DMS 273 treated with DMSO at 0.1 percent for 48 hours (cell line): ENCODE results near the gene TCEA3.

ENCODE experiments used
- DNase-seq: peaks from one replicate; lab custom pipeline; 2025; lab: John Stamatoyannopoulos, UW

Gene TCEA3

DNA sequence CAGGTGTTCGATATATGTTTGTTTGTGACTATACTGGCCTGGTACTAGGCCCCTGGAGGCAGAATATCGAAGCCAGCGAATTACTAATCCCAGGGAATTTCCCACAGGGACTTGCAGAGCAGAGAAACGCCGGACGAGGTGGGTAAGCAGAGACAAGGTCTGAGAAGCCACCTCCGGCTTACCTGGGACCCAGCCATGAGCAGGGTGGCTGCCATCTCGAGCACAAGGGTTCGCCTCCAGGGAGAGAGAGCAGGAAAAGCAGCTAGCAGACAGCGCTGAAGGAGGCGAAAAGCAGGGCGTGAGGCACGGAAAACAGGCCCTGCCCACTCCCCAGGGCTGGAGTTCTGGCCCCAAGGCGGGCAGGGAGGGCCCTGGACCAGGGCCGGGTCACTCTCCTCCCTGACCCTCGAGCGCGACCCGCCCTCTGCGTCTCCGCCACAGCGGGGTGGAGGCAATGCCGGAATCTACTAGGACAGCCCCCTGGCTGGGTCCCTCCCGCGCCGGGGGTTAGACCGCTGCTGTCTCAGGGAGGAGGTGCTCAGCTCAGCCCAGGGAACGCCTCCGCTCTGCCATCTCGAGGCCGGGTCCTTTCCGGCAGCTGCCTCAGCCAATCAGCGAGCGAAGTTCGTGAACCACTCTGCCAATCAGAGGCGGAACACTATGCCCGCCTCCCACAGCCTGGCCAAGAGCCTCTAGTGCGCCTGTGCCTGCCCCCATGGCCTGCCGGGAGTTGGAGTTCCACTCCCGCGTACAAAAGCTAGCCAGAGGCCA, 56.6 kb downstream of the TCEA3 start:
- DNase-seq: peak; percentile 97

DNA sequence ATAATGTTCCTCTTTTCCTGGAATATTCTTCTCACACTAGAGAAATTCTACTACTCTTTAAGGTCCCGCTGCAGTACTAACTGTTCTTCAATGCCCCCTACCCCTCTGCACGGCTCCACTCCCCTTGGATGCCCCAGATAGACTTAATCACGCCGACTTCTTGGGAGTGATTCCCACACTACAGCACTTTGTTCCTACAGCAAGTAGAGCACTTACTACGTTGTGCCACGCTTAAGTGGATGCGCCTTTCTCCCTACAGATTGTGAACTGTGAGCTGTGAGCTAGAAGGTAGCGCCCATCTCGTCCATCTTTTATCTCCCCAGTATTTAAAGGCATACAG, 57.1 kb downstream of the TCEA3 start:
- no peak for DNase-seq

DNA sequence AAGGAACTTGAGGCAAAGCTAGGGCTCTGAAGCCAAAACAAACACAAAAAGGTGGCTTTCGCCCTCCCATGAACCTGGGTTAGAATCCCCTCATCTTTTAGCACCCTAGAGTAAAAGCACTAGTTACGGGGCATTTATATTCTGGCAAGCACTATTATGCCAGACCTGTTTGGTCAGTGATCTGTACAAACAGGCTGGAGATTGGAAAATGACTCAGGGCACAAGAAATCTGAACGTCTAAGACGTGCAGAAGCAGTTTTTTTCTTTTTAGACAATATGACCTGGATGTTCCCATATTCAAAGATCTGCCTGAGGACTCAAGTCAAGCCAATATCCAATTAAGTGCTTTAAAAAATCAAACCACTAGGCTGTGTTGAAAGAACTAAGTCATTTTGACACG, 58.0 kb downstream of the TCEA3 start:
- DNase-seq: no peak

DNA sequence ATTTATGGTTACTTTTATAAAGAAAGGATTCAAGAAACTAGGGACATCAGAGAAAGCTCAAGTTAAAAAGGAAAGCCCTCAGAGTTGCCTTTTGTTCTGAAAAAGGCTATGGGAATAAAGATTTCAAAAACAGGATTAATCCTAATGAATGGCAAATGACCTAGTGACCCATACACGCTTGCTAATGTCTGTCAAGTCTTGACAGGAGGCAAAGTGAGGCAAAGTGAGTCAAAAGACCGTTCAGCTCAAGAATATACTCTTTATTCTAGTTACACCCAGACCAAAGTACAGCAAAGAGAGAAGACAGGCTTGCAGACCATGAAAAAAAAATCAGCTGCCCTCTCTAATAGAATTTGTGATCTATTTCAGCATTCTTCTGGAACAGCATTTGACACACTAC, 58.4 kb downstream of the TCEA3 start:
- DNase-seq: no peak

DNA sequence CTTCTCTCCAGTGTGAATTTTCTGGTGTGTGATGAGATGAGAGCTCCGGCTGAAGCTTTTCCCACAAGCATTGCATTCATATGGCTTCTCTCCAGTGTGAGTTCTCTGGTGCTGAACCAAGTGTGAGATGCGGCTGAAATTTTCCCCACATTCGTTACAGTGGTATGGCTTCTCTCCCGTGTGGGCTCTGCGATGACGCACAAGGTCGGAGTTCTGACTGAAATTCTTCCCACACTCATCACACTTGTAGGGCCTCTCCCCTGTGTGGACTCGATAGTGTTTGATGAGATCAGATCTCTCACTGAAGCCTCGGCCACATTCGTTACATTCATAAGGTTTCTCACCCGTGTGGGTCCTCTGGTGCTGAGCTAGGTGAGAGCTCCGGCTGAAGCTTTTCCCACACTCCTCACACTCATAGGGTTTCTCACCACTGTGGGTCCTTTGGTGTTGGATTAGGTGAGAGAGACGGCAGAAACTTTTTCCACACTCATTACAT, 62.3 kb downstream of the TCEA3 start:
- no peak for DNase-seq

DNA sequence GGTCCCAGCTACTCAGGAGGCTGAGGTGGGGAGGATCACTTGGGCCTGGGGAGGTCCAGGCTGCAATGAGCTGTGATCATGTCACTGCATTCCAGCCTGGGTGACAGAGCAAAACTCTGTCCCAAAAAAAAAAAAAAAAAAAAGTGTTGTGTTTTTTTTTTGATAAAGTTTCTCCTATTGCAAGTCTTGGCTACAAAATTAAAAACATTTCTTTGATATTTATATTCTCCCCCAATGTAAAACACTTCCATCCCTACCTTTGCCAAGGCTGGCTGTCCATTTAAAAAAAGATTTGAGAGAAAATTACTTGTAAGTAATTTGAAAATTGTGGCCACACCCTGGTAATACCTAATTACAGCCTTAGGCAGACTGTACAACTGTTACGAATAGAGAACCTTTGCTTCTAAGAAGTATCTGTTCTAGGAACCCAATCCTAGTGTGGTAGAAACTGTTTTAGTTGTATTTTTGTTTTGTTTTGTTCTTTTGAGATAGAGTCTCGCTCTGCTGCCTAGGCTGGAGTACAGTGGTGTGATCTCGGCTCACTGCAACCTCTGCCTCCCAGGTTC, 66.2 kb downstream of the TCEA3 start:
- no peak for DNase-seq

DNA sequence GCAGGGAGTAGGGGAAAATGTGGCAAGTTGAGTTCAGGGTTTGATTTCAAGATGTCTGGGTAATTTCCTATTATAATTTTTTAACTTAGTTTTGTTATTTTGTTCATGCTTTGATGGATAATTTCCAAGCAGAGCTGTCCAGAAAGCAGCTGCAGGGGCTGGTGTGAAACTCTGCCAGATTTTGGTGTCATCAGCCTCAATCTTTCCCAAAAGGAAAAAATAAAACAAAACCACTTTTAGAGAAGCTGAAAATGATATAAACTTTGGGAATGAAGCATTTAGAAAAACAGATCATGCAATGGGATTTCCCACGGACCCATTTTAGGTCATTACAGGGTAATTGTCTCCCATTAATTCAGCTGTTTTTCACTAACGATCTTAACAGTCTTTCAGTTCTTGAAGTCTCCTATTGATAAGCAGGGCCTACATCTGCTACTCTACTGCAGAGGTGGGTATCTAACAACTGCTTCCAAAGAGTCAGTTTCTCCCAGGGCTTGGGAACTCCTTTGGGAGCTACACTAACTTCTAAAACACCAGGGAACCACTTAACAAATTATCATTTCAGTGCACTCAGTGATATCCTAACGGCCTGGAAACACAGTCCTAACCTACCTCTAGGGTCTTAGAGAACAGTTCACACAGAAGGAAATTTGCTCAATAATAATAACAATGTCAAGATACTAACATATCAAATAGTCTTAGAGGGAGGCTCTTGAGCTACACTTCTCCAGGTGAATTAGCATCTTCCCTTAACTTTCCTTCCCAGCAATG, 67.2 kb downstream of the TCEA3 start:
- DNase-seq: no peak

DNA sequence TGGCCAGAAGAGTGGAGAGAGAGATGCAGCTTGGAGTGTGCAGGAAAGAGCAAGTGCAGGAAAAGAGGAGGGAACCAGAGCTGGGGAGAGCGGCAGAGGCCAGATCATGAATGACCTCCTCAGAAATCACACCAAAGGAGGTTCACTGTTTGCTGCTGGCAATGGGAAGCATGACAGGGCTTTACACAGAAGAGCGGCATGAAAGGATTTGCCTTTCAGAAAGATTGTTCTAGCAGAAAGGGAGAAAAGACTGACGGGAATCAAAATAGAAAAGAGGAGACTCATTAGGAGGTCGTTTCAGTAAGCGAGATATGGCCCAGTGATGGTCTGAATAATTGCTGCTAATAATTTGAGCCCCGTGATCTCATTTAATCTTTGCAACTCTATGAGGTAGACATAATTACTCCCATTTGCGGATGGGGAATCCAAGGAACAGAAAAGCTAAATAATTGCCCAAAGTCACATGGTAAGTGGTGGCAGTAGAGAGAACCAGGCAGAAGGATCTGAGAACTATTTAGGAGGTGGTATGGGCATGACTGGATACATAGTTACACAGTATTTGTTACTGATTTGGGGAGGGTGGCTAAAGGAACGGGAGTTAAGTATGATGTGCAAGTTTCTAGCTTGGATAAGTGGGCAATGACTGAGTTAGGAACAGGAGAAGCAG, 67.9 kb downstream of the TCEA3 start:
- no peak for DNase-seq

DNA sequence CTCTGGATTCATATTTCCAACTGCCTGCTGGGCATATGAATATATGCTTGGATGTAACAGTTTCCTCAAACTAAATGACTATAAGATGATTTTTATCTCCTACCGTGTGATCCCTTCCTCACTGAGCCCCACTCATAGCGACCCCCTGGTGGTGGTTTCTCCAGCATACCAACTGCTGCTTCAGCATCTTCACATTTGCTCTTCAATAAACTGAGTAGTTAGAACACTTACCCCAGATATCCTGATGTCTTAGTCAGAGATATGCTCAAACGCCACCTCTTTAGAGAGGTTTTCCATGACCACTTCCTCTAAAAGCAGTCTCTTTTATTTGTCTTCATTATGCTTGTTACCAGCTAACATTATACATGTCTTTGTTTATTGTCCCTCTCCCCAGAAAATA, 70.3 kb downstream of the TCEA3 start:
- DNase-seq: no peak

DNA sequence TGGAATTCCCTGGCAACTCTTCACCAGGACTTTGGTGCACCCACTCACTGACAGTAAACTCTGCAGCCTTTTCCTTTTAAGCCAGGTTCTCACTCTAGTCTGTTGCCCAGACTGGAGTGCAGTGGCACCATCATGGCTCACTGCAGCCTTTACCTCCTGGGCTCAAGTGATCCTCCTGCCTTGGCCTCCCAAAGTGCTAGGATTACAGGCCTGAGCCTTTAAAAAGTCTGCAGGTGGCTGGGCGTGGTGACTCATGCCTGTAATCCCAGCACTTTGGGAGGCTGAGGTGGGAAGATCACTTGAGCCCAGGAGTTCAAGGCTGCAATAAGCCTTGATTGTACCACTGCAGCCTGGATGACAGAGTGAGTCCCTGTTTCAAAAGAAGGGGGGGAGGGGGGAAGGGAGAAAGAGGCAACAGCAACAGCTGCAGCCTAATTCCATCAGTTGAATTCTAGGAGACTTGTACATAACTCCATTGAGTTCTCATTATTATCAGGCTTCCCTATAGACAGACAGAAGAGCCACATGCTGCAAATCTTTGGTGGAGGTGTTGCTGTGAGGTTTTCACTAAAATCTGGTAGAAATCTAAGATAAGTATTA, 72.4 kb downstream of the TCEA3 start:
- no peak for DNase-seq

DNA sequence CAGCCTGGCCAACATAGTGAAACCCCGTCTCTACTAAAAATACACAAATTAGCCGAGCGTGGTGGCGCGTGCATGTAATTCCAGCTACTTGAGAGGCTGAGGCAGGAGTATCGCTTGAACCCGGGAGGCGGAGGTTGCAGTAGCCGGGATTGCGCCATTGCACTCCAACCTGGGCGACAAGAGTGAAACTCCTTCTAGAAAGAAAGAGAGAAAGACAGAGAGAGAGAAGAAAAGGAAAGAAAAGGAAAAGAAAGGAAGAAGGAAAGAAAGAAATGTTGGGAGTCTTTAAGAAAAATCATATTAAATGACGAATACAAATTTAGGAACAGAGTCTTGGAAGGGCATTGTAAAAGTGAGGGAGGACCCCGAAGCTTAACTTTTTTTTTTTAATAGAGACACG, 78.6 kb downstream of the TCEA3 start:
- no peak for DNase-seq

DNA sequence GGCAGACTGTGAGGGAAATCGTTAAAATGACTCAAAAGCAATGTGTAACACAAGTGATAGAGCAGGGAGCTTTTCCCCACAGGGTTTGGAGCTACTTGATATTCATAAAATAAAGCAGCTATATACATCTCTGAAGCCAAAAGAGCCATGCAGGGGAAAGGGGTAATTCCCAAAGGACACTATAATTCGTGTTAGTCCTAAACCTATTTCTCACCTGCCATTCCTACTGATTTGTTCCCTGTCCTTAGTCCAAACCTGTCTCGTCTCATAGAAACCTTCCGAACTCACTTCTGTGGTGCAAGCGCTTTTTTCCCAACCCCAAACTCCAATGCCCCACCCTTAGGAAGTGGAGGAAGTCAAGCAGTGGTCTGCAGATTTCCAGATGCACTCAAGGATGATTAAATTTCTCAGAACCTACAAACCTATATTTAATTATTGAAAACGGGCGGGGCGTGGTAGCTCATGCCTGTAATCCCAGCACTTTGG, 79.5 kb downstream of the TCEA3 start:
- peak; percentile 46 for DNase-seq

DNA sequence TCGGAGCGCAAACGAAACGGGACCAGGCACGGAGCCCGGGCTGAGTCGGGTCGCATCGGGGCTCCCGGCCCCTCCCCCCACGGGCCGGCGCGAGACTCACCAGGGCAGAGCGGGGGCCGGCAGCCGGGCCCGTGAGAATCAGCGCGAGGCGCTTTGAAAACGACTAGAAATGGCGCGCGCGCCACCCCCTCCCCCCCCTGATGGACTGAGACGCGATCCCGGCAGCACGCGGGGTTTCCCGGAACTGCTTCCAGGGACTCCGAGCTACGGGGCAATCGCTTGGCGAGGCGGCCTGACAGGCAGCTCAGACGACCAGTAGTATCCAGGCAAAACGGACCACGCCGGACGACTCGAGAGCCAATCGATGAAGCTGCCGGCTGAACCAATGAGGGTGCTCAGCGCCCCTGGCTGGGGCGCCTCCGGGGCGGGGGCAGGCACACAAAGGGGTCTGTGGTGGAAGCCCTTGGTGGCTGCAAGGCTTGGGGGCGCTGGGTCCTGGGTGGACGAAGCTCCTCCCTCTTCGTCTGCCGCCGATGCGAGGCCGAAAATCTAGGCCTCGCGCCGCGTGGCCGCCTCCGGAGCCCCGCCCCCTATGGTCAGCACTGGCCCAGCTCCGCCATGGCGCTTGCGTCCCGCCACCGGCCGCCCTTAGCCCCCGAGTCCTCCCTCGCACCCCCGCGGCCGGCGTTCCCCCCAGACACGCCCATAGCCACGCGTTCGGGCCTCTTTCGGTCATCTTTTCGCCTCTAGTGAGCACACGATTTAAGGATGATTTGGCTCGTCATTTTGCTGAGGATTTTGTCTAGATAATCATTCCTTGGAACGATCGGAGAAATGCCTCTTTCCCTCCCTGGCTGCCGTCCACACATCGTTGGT, 80.2 kb downstream of the TCEA3 start, which contains the start of gene HNRNPR:
Gene HNRNPR, minus strand, starts transcription at position 174 of the 876 bp plus-strand sequence. CDS start 3,276 bp downstream, outside the sequence.
- DNase-seq: peak; percentile 99

DNA sequence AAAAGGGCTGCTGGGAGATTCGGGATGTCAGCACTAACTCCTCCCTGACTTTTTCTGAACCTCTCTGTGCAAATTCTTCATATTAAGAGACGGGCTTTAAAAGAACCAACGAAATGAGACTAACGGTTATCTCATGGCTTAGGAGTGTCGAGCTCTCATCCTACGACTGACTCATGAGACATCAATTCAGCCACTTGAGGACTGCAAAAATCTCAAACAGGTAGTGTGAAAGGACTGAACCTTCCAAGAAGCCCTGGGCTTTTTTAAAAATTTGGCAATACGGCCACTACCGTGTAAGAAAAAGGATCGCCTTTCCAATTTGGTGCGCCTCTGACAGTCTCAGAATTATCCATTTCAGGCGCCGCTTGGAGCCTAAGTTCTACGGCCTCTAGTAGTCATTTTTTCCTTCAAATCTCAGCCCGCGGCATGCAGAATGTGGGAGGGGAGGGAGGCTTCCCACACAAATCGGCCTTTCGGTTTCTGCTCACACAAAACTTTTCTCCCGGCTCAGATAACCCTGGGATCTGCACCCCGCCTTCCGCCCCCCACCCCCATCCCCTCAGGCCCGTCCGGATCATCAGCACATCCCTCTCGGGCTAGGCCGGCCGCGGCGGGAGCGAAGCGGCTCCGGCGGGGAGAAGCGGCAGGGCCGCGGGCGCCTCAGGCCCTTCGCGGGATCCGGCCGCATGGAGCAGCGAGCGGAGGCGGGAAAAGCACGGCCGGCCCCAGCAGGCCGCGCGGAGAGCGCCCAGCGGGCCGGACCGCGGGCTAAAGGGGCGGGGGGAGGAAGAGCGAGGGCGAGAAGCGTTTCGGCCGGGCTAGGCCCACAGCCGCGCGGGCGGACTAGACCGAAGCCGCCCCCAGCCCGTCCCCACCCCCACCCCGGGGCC, 81.1 kb downstream of the TCEA3 start:
- peak; percentile 7 for DNase-seq

DNA sequence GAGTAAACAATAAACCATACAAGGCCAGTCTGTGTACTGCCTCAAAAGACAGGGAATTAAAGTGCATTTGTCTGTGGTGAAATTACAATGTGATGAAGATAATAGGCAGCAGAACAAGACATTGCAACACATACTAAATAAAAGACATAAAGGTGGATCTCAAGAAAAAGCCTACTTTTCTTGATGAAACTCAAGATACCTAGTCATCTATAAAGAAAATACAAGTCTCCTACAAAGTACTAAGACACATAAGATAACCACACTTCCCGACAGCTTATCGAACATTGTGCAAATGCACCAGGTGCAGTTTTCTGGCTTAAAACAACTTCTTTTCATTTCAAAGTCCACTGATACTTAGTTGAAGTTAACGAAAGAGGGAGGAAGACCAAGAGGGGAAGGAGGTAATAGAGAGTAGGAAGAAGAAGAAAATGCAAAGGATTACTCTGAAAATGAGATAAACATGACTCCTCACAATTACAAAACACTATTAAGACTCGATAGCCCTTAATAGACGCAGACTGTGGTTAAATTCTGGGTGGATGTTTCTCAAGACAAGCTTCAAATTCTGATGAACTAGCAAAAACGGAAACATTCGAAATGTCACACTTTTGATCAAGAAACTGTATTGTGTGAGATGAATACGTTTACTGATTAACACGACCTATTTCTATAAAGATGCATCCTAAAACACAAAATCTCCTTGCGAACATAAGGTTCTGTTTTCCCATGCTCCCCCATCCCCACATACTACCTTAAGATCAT, 82.4 kb downstream of the TCEA3 start:
- DNase-seq: no peak

DNA sequence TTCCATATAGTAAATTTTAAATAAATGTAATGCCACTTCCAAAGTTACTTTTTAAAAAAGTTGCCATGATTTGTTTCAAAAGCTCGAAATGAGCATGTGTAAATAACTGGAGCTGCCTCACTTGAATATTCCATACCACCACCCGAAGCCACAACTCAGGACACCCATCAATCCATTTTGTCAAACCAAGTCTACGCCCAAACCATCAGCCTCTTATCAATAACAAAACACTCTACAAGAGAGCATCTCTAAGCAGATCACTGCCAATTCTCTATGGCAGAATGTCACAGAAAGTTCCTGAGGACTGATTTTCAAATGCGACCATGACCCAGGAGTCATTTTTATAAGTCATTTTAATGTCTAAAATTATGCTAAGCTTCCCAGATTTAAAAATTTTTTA, 84.9 kb downstream of the TCEA3 start:
- DNase-seq: no peak

DNA sequence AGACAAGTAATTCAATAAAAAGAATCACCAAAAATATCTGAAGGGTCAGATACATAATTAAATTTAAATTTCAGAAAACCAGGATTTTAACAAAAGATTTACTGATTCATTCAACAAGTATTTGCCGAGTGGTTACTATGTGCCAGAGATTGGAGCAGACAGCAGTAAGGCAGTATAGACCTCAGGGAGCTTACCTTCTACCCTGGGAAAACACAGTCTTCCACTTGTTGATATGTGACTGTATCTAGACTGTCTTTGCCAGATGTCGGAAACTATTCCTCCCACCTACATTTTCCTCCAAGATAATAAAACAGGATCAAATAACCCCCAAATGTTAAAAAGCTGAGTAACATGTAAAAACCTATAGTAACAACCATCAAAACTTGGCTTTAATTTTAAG, 86.7 kb downstream of the TCEA3 start:
- DNase-seq: no peak

DNA sequence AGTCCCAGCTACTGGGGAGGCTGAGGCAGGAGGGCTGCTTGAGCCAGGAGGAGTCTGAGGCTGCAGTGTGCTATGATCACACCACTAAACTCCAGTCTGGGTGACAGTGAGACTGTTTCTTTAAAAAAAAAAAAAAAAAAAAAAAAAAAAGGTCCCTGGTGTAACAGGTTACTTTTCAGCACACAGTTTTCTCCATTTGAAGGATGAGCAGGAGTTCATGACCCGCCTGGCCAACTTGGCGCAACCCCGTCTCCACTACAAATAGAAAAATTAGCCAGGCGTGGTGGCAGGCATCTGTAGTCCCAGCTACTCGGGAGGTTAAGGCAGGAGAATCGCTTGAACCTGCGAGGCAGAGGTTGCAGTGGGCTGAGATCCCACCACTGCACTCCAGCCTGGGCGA, 92.8 kb downstream of the TCEA3 start:
- no peak for DNase-seq
